Umbilical cord (tissue), 2 donors: ENCODE measurements around the gene INPP4A. TPM values are rescaled to one million over a fixed set of nuclear protein-coding genes. Genes with fewer than 3 reads are reported as not detected.

ENCODE experiments used
- DNase-seq: peaks from one replicate; pipeline ENCODE4 v3.0.0-alpha.2; 2015; ENCODE audit warnings: low spot score
- total RNA-seq: library from RNA; depleted of rRNA; stranded (reverse); fragments of >200 nt; gene quantifications from one replicate; pipeline ENCODE4 v1.2.3, GENCODE V29; 2014; ENCODE audit warnings: low replicate concordance; ENCODE audit not compliant: insufficient read depth

INPP4A gene
- total RNA-seq, 1 donor from 2014 or later = 21.7 TPM

- DNase-seq = no peak
Observed at GRCh38 chr2:98476192-98476868, 31.7 kb downstream of the INPP4A start.

- no peak for DNase-seq
Observed at GRCh38 chr2:98477036-98477435, 32.4 kb downstream of the INPP4A start.

- no peak for DNase-seq
Observed at GRCh38 chr2:98477506-98477905, 32.8 kb downstream of the INPP4A start.

DNA sequence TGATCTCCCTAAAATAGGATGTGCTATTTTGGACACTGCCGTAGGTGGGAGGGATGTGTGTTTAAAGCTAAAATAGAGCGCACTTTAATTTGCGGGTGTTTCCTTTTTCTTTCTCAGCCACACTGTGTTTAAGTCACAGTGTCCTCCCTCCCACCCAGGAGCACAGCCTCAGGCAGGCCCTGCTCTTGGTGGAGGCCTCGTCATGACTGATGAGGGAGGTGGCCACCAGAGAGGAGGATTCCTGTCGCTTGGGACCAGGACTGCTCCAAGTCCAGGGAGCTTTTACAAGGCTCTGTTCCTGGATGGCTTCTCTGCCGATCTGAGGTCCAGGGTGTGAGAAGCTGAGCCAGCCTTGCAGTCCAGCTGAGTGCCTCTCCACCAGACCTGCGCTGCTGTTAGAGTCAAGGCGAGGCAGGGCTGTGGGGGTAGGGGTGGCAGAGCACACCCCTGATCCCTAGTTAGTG lies 33.5 kb downstream of the INPP4A start:
- DNase-seq = no peak

DNA sequence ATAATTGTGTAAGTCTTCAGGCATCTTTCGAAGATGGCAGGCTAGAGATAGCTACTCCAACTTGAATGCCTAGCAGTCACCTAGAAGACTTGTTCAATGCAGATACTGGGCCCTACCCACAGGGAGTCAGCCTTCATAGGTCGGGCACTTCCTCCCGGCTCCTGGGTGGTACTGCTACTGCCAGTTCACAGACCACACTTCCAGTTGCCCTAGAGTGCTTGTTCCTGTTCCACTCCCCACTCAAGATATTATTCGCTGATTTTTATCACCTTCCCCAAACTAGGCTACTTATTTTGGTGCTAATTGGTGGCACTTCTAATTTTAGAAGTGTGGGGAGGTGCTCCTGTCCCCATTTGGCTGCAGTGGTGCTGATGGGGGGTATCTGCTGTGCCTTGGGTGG lies 34.2 kb downstream of the INPP4A start:
- DNase-seq = no peak

DNA sequence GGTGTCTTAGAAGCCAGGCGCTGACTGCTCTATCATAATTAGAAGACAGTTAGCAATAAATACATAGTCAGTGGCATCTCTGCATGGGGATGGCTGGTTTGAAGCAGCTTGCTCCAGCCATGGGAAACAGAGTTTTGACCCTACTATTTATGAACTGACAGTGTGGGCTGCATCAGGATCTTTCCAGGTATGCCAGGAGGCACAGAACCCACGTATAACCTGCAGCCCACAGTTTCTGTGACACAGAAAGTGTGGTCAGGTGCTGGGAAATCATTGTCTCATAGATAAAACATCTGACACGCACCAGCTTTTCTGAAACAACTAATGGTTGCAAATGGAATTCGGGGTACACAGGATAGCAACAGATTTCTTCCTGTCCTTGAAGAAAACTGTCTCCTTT lies 34.7 kb downstream of the INPP4A start:
- DNase-seq = no peak

DNA sequence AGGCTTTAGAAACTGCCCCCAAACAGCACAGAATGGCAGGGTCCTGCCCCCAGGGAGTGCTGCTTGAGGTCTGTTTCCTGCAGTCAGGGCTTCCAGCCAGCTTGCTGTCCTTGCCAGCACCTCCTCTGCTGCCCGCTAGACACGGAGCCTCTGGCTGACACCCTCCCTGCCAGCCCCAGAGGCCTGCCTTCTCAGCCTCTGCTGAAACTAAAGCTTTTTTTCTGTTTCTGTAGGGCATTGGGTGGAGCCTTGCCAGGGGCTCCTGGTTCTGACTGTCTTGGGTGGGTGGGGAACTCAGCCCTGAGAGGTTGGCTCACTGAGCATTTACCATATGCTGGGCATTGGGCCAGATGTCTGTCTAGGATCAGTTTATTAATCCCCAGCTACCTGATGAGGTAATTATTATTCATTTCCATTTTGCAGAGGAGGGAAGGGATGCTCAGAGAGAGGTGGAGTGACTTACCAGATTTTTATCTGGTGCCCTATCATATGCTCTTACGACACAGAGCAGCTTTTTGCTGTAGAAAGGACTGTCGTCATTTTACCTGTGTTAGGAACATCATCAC lies 35.4 kb downstream of the INPP4A start:
- peak; percentile 82 for DNase-seq

GRCh38 chr2:98480598-98480997 lies 35.9 kb downstream of the INPP4A start:
- DNase-seq = no peak

GRCh38 chr2:98482362-98482761 lies 37.7 kb downstream of the INPP4A start:
- no peak for DNase-seq

GRCh38 chr2:98483257-98483861 lies 38.7 kb downstream of the INPP4A start:
- no peak for DNase-seq

- no peak for DNase-seq
Observed at GRCh38 chr2:98484121-98484557, 39.5 kb downstream of the INPP4A start.

GRCh38 chr2:98484652-98485452 lies 40.2 kb downstream of the INPP4A start:
- DNase-seq = no peak

DNA sequence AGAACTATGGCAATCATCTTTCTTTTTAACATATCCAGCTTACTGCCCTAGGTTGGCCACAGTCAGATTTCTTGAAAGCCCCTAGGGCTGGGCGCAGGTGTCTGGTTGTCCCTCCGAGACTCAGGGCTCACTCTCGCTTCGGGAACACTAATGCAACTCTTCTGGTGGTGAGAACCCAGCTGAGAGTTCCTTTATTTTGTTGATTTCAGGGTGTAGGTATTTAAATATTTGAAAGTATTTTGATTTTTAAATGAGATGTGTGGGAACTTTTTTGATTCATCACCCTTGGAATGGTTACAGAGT lies 40.7 kb downstream of the INPP4A start:
- DNase-seq = no peak

DNA sequence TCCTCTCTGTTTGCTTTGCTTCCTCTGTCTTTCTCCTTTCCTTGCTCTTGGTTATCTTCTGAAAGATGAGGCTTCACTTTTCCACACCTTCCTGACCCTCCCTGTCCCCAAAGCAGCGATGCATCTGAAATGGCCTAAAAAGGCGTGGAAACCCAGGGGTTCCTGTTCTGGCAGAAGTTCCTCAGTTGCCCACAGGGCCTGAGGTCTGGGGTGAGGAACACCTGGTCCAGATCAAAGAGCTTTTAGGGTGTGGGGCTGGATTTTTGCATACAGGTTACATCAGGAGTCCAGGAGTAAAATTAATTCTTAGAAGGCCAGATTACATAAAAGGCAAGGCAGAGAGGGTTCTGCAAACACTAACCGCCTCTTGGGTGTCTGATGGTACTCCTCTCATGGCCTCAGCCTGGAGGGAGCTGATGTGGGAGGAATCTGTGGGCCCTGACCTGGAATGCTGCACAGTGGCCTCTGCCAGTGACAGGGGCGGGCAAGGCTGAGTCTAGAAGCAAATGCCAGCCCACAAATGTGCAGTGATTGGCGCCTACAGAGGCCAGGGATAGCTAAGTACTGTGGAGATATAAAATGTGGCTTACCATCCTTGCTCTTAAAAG lies 41.8 kb downstream of the INPP4A start:
- no peak for DNase-seq

- no peak for DNase-seq
Observed at GRCh38 chr2:98487101-98487805, 42.6 kb downstream of the INPP4A start.

DNA sequence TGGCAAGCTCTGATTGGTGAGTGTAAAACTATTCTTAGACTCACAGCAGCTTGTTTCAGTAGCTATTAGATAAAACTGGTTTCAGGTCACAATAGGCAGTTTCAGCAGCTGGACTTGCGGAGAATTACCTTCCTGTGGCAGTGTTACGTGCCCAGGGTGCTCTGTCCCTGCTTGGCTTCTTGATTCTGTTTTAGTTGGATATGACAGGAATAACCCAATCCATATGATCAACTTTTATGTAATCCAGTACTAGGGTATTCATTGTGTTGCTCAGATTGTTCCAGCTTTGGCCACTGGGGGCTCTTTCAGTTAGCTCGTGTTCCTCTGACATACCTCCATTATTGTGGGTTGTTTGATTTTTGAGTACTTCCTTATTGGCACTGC lies 43.1 kb downstream of the INPP4A start:
- DNase-seq = no peak

DNA sequence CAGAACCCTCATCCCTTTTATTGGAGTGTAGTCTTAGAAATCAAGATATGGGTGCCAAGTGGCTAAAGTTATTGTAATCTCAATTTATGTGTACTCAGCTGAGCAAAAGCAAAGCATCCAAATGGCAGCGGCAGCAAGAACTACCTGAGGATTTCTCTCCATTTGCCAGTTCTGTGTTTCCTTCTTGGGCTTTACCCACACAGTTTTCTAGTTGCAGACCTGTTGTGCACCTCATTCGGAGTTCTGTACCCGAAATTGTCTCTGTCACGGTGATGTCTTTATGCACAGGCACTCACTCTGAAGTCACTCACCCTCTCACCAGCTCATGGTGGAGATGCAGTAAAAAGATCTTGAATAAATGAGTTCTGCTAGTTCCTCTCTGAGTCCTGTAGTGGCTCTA lies 43.6 kb downstream of the INPP4A start:
- no peak for DNase-seq

DNA sequence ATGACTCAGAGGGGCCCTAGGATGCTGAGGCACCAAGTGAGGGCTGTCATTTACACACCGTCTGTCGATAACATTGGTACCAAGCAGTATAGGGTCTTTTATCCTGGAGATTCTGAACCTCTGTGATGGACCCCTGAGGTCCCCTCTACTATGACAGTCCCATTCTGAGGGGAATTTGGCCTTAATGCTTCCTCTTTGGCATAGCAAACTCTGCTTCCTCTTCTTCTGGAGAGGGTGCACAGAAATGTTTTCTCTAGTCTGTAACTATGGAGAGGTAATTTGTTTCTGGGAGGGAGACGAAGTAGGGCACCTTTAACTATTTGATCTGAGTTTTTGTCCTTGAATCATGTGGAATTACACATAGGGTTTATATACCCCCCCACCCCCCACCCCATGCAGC lies 44.8 kb downstream of the INPP4A start:
- no peak for DNase-seq

DNA sequence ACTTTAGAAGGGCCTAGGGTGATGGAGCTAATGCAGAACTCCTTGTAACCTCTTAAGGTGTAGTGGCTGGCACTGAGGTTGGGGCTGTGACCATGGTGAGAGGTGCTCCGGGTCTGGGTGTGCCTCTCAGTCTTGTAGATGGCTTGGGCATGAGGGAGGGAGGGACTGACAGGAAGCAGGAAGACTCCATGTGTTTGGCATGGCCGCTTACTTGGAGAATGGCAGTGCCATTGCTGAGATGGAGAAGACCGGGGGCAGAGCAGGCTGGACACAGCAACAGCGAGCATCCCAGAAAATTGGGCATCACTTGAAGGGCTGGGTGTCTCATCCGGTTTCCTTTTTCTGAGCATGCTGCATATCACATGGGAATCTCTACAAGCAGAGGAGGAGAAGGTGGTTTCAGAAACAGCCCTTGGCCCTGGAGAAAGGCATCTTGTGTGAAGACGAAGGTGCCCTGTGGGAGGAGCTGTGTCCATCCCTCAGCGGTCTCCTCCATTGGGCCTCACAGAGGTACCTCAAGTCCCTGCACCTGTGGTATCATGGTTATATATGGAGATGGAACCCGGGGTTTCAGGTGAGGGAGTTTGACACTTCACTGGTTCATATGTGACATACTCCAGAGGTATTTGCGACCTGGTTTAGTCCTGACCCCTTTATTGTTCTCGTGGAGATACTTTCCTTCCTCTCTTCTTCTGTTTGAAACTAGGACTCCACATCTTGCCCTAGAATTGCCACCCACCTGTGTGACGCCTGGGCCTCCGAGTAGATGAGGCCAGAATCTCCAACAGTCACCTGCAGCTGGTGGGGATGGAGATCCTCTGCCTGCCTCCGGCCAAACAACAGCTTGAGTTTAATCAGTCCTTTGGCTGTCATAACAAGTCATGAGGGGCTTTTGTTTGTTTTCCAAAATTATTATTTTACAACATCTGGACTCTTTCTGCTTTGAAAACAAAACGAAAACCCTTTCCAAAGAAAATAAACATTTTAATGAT lies 45.6 kb downstream of the INPP4A start:
- no peak for DNase-seq

DNA sequence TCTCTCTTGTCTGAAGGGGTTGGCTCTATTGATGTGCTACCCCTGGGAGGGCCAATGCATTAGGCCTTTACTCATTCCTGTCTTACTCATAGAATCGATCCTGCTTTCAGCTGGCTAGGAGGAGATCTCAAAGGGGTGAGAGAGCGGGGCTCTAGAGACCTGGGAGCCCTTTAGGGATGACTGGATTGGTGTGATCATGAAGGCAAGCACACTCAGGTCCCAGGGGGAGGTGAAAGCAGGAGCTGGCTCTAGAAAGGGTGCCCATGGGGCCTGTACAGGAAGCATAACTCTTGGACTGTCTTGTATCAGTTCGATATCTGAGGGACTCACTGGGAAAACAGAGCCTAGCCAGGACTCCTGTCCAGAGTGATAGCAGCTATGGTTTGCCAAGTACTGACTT lies 47.8 kb downstream of the INPP4A start:
- DNase-seq = no peak
